Endothelial cell of umbilical vein (primary cell): ENCODE results near the gene SCNN1B. TPM values are rescaled to one million over a fixed set of nuclear protein-coding genes. Genes with fewer than 3 reads are reported as not detected.

Experiments used
- BruUV-seq: library from RNA; stranded (reverse); fragments of 400-500 nt; replicated peaks from 2 replicates; lab custom pipeline; 2021; lab: Mats Ljungman, UMichigan
- CTCF ChIA-PET: fragments of 300-600, 350-600 bp; sonication (Branson Sonifier 250); formaldehyde crosslinking; loops from one replicate; lab custom pipeline; 2021; ENCODE audit warnings: antibody characterized with exemption, inconsistent platforms; lab: Charles Lee
- POLR2A ChIA-PET: fragments of 300-600, 350-600 bp; sonication (Branson Sonifier 250); formaldehyde crosslinking; loops from one replicate; lab custom pipeline; 2021; ENCODE audit warnings: antibody characterized with exemption, inconsistent platforms; lab: Charles Lee
- DNase-seq: peaks from one replicate; pipeline ENCODE4 v3.0.0-alpha.2; 2011; ENCODE audit warnings: low read depth, low spot score
- FAIRE-seq: peaks from 2 replicates; lab custom pipeline; 2011; peaks lifted over from hg19 to GRCh38; lab: Jason Lieb, UNC
- H2AFZ ChIP-seq: 2 replicates; pipeline ENCODE4 v1.6.0; 2012; ENCODE audit warnings: low read depth, low read length, control low read depth, inconsistent platforms
- H3K27ac ChIP-seq: 2 replicates; pipeline ENCODE4 v1.5.1; 2011; ENCODE audit warnings: low read depth, mild to moderate bottlenecking, control low read depth, low read length, moderate library complexity; ENCODE audit not compliant: insufficient read depth
- H3K27me3 ChIP-seq, 2 experiments: 2 replicates each; pipeline versions ENCODE4 v1.6.0 to v1.6.1; 2011; ENCODE audit warnings: low read length in 2 of 2, mixed read lengths in 1 of 2; ENCODE audit not compliant: control insufficient read depth in 2 of 2, insufficient read depth in 2 of 2
- H3K36me3 ChIP-seq, 2 experiments: 2 replicates in 1 of 2; 3 replicates in 1 of 2; pipeline ENCODE4 v1.5.1; 2011; ENCODE audit warnings: low read length in 2 of 2, mild to moderate bottlenecking in 1 of 2, moderate library complexity in 1 of 2; ENCODE audit not compliant: control insufficient read depth in 2 of 2, insufficient read depth in 2 of 2; ENCODE audit errors: extremely low read depth in 1 of 2
- H3K4me1 ChIP-seq: 3 replicates; pipeline ENCODE4 v1.5.1; 2011; ENCODE audit warnings: mild to moderate bottlenecking, low read length; ENCODE audit not compliant: control insufficient read depth, insufficient read depth; ENCODE audit errors: extremely low read depth
- H3K4me2 ChIP-seq: 2 replicates; pipeline ENCODE4 v1.6.1; 2011; ENCODE audit warnings: low read length, control low read depth, mixed read lengths; ENCODE audit not compliant: insufficient read depth
- H3K4me3 ChIP-seq, 3 experiments: fragments of 200-600 bp in 1 of 3; sonication (generic), shearing (Covaris generic) in 1 of 3; replicated peaks in 1 of 3; 2 replicates each; pipeline ENCODE4 v1.5.1; 2011 to 2016; ENCODE audit warnings: control low read depth in 3 of 3, low read length in 3 of 3, mild to moderate bottlenecking in 2 of 3, inconsistent platforms in 1 of 3, low read depth in 1 of 3, moderate library complexity in 1 of 3; ENCODE audit not compliant: insufficient read depth in 1 of 3
- H3K79me2 ChIP-seq: 2 replicates; pipeline ENCODE4 v1.6.0; 2012; ENCODE audit warnings: low read length, inconsistent platforms; ENCODE audit not compliant: control insufficient read depth, insufficient read depth
- H3K9ac ChIP-seq: replicated peaks from 2 replicates; pipeline ENCODE3; 2011; ENCODE audit warnings: low read length, control low read depth; ENCODE audit not compliant: insufficient read depth; ENCODE audit errors: extremely low read depth
- H3K9me1 ChIP-seq: replicated peaks from 3 replicates; pipeline ENCODE4 v1.6.0; 2011; ENCODE audit warnings: mild to moderate bottlenecking, low read length; ENCODE audit not compliant: control insufficient read depth, insufficient read depth; ENCODE audit errors: extremely low read depth
- H3K9me3 ChIP-seq: replicated peaks from 2 replicates; pipeline ENCODE4 v1.5.1; 2012; ENCODE audit warnings: low read length, inconsistent platforms; ENCODE audit not compliant: control insufficient read depth, insufficient read depth
- H4K20me1 ChIP-seq: replicated peaks from 2 replicates; pipeline ENCODE3; 2011; ENCODE audit warnings: mild to moderate bottlenecking, low read length; ENCODE audit not compliant: control insufficient read depth, insufficient read depth; ENCODE audit errors: extremely low read depth
- CTCF ChIP-seq, 2 donors: IDR thresholded peaks; 1 replicate in 1 of 2; 2 replicates in 1 of 2; pipeline ENCODE4 v1.5.1; 2011; ENCODE audit warnings: low read length in 2 of 2, mild to moderate bottlenecking in 2 of 2, moderate library complexity in 2 of 2, control low read depth in 1 of 2, inconsistent platforms in 1 of 2, low read depth in 1 of 2; ENCODE audit not compliant: insufficient read depth in 1 of 2; ENCODE audit errors: extremely low read depth in 1 of 2
- FOS ChIP-seq: IDR thresholded peaks from 2 replicates; pipeline ENCODE4 v1.6.1; 2011; ENCODE audit warnings: mild to moderate bottlenecking, low read length, moderate library complexity, borderline replicate concordance; ENCODE audit not compliant: insufficient read depth
- GATA2 ChIP-seq: IDR thresholded peaks from 2 replicates; pipeline ENCODE4 v1.7.0; 2011; ENCODE audit warnings: low read depth, mild to moderate bottlenecking, moderate library complexity, mixed read lengths, low read length; ENCODE audit not compliant: insufficient read length, insufficient read depth
- JUN ChIP-seq: IDR thresholded peaks from 2 replicates; pipeline ENCODE4 v1.6.1; 2011; ENCODE audit warnings: borderline replicate concordance, low read depth; ENCODE audit not compliant: insufficient read length, insufficient read depth
- MAX ChIP-seq: IDR thresholded peaks from 2 replicates; pipeline ENCODE4 v1.6.1; 2011; ENCODE audit not compliant: insufficient read depth, insufficient read length
- MYC ChIP-seq: IDR thresholded peaks from one replicate; pipeline ENCODE4 v1.6.1; 2011; ENCODE audit warnings: mild to moderate bottlenecking, low read depth, low read length
- POLR2A ChIP-seq: IDR thresholded peaks from 2 replicates; pipeline ENCODE4 v1.6.1; 2012; ENCODE audit warnings: low read depth, mild to moderate bottlenecking, control low read depth, low read length
- POLR2AphosphoS5 ChIP-seq: IDR thresholded peaks from 2 replicates; pipeline ENCODE4 v1.6.1; 2012; ENCODE audit warnings: low read depth, mild to moderate bottlenecking, control low read depth, low read length, moderate library complexity; ENCODE audit not compliant: insufficient read depth
- dilution Hi-C: fragments of 300-500 bp; cut with MboI; formaldehyde crosslinking; loops from one replicate; pipeline ENCODE4 v1.15.0; 2019; ENCODE audit warnings: low sequenced_read_pairs; ENCODE audit not compliant: extremely low pct_ligation_motif_present
- intact Hi-C: fragments of 100-400 bp; cut with micrococcal nuclease; formaldehyde crosslinking; loops from one replicate; pipeline ENCODE4 v1.10.0; 2022
- polyA plus RNA-seq, 4 experiments: library from polyadenylated mRNA; depleted of rRNA in 3 of 4; stranded (reverse) in 3 of 4; unstranded in 1 of 4; fragments of >200 nt; gene quantifications; 2 replicates each; pipeline versions ENCODE4 v1.2.1 to v1.2.3, GENCODE V29; 2011 to 2012; ENCODE audit warnings: missing spikeins in 1 of 4
- total RNA-seq: library from RNA; stranded (reverse); gene quantifications from 2 replicates; pipeline ENCODE4 v1.2.3, GENCODE V29; 2021

Gene SCNN1B
- total and polyA plus RNA-seq, 2 donors (not counting 3 experiments of a cell fraction or from before 2014, with no cell fraction given), result not detected

- Histone ChIP-seq H3K4me3 (no peak overlapping the region), H3K27ac (no peak overlapping the region), H3K9ac (no peak overlapping the region), H3K9me3 (no peaks in the 10 kb centered on the region), H3K4me2 (no peak overlapping the region), H4K20me1 (no peaks in the 10 kb centered on the region), H3K4me1 (no peaks in the 10 kb centered on the region), H3K36me3 (no peaks in the 10 kb centered on the region), H3K79me2 (no peaks in the 10 kb centered on the region), H3K27me3 (no peaks in the 10 kb centered on the region), H3K9me1 (no peaks in the 10 kb centered on the region), H2AFZ (no peak overlapping the region)
- ChIA-PET CTCF (interaction anchor here (1.2 to 2.5 kb wide), 3 partner anchors 12 to 77 kb away, joined by 3 to 12 read pairs (median 3); no protein-coding TSS in a partner anchor), POLR2A (no interaction called here)
- BruUV-seq, result no TSS peak
- FAIRE-seq, result no peak
- peak; percentile 59 for DNase-seq
- TF ChIP-seq FOS (no peak), GATA2 (no peak), CTCF (IDR thresholded peaks at IDR 0.05; ENCODE audit: extremely low read depth in 1 of 2, insufficient read depth in 1 of 2, low read depth in 1 of 2, low read length in 2 of 2) (no peak), POLR2AphosphoS5 (no peak), POLR2A (no peak), JUN (no peak), MYC (no peak), MAX (no peak)
- intact Hi-C loops (loop anchor here (5.0 kb wide), 1 partner anchor 73 kb away; no protein-coding TSS in a partner anchor), dilution Hi-C loops (no loop called here)
These were observed 57.1 kb downstream of the SCNN1B start for GRCh38 chr16:23359092-23359760.
